T-helper 2 cell treated with Interferon-gamma antibody and Interleukin-4, amounts not matched to agents 5 μg/mL and 100 μg/mL, for 36 hours (primary cell): ENCODE results near the gene MYO18B.

Experiments used
- DNase-seq: peaks from one replicate; pipeline ENCODE4 v3.0.0; 2021; ENCODE audit warnings: low spot score
- H3K27ac Mint-ChIP-seq: one replicate; pipeline ENCODE4 v1.8.0; 2021; ENCODE audit warnings: mild to moderate bottlenecking, mixed read lengths
- H3K27me3 Mint-ChIP-seq: one replicate; pipeline ENCODE4 v1.8.0; 2021; ENCODE audit warnings: low read depth, mixed read lengths
- H3K36me3 Mint-ChIP-seq: one replicate; pipeline ENCODE4 v1.8.0; 2021; ENCODE audit warnings: low read depth, mixed read lengths
- H3K4me1 Mint-ChIP-seq: one replicate; pipeline ENCODE4 v1.8.0; 2021; ENCODE audit warnings: low read depth, mixed read lengths
- H3K4me3 Mint-ChIP-seq: one replicate; pipeline ENCODE4 v1.8.0; 2022; ENCODE audit warnings: mild to moderate bottlenecking, moderate library complexity, mixed read lengths
- H3K9me3 Mint-ChIP-seq: one replicate; pipeline ENCODE4 v1.8.0; 2021; ENCODE audit warnings: mixed read lengths

Gene MYO18B

GRCh38 chr22:25780673-25781072 lies 38.7 kb downstream of the MYO18B start:
- Mint-ChIP-seq H3K4me1 (peaks cover 2% of the 10 kb centered on the region), H3K4me3 (no peak overlapping the region), H3K27me3 (no peaks in the 10 kb centered on the region), H3K36me3 (peaks cover 5% of the 10 kb centered on the region), H3K9me3 (no peaks in the 10 kb centered on the region), H3K27ac (no peak overlapping the region)
- DNase-seq: no peak

DNA sequence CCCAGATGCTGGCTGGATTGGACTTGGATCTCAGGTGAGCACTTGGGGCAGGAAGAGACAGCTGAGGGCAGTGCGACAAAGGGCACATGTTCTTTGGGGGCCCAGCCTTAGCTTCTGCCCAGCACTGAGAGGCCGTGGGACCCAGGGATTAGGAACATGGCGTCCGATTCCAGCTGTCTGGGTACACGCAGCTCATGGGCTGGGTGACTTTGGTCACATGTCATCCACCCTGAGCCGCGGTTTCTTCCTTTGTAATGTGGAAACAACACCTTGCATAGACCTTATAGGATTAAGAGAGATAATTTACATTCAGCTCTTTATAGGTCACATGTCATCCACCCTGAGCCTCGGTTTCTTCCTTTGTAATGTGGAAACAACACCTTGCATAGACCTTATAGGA lies 39.8 kb downstream of the MYO18B start:
- Mint-ChIP-seq H3K27ac (no peak overlapping the region), H3K27me3 (no peaks in the 10 kb centered on the region), H3K9me3 (no peaks in the 10 kb centered on the region), H3K36me3 (peaks cover 5% of the 10 kb centered on the region), H3K4me3 (no peak overlapping the region), H3K4me1 (peaks cover 2% of the 10 kb centered on the region)
- no peak for DNase-seq

- Mint-ChIP-seq H3K4me1 (peaks cover 2% of the 10 kb centered on the region), H3K9me3 (no peaks in the 10 kb centered on the region), H3K27me3 (no peaks in the 10 kb centered on the region), H3K27ac (no peak overlapping the region), H3K4me3 (no peak overlapping the region), H3K36me3 (peaks cover 5% of the 10 kb centered on the region)
- no peak for DNase-seq
Observed at GRCh38 chr22:25782831-25783230, 40.8 kb downstream of the MYO18B start.

GRCh38 chr22:25783856-25784255 lies 41.9 kb downstream of the MYO18B start:
- H3K27me3 Mint-ChIP-seq: no peaks in the 10 kb centered on the region
- H3K4me1 Mint-ChIP-seq: no peaks in the 10 kb centered on the region
- no peak for DNase-seq
- no peak overlapping the region for H3K4me3 Mint-ChIP-seq
- no peak overlapping the region for H3K27ac Mint-ChIP-seq
- no peaks in the 10 kb centered on the region for H3K9me3 Mint-ChIP-seq
- H3K36me3 Mint-ChIP-seq: peaks cover 4% of the 10 kb centered on the region

GRCh38 chr22:25786165-25786564 lies 44.2 kb downstream of the MYO18B start:
- Mint-ChIP-seq H3K27me3 (peaks cover 2% of the 10 kb centered on the region), H3K36me3 (peaks cover 2% of the 10 kb centered on the region), H3K4me1 (no peaks in the 10 kb centered on the region)

GRCh38 chr22:25791556-25791955 lies 49.6 kb downstream of the MYO18B start:
- Mint-ChIP-seq H3K27me3 (peaks cover 2% of the 10 kb centered on the region), H3K4me3 (no peak overlapping the region), H3K9me3 (no peaks in the 10 kb centered on the region), H3K4me1 (no peaks in the 10 kb centered on the region), H3K36me3 (no peaks in the 10 kb centered on the region), H3K27ac (no peak overlapping the region)
- no peak for DNase-seq

More at GRCh38 chr22:25786165-25786564, 44.2 kb downstream of the MYO18B start:
- Mint-ChIP-seq H3K4me3 (no peak overlapping the region), H3K27ac (no peak overlapping the region), H3K9me3 (no peaks in the 10 kb centered on the region)
- no peak for DNase-seq

DNA sequence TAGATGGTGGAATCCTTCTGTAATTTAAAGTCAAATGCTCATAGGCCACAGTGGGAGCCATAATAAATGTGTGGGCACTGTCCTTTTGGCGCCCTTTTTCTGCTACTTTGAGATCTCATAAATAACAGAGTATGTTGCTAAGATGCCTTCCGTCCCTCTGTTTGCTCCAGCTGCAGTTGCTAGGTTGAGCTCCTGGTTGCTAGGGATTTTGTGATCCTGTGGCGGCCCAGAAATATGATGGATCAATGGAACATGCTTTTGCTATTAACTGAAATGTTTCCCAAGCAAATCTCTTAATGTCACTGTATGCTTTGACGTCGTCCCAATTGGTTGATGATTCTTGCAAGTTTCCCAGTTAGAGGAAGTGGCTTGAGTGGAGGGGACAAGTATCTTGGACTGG lies 53.5 kb downstream of the MYO18B start:
- Mint-ChIP-seq H3K9me3 (no peaks in the 10 kb centered on the region), H3K36me3 (no peaks in the 10 kb centered on the region), H3K27ac (no peak overlapping the region), H3K4me3 (no peak overlapping the region), H3K27me3 (peaks cover under 1% of the 10 kb centered on the region), H3K4me1 (no peaks in the 10 kb centered on the region)
- DNase-seq: no peak

- Mint-ChIP-seq H3K36me3 (no peaks in the 10 kb centered on the region), H3K9me3 (no peaks in the 10 kb centered on the region)
Observed at GRCh38 chr22:25797498-25798290, 55.7 kb downstream of the MYO18B start.

GRCh38 chr22:25800766-25801165 lies 58.8 kb downstream of the MYO18B start:
- H3K36me3 Mint-ChIP-seq: no peaks in the 10 kb centered on the region
- no peaks in the 10 kb centered on the region for H3K9me3 Mint-ChIP-seq
- no peaks in the 10 kb centered on the region for H3K27me3 Mint-ChIP-seq
- no peak for DNase-seq
- H3K4me1 Mint-ChIP-seq: no peaks in the 10 kb centered on the region
- H3K27ac Mint-ChIP-seq: no peak overlapping the region
- no peak overlapping the region for H3K4me3 Mint-ChIP-seq

More at GRCh38 chr22:25797498-25798290, 55.7 kb downstream of the MYO18B start:
- Mint-ChIP-seq H3K4me3 (no peak overlapping the region), H3K27me3 (no peaks in the 10 kb centered on the region), H3K4me1 (no peaks in the 10 kb centered on the region), H3K27ac (no peak overlapping the region)
- no peak for DNase-seq

GRCh38 chr22:25802018-25802417 lies 60.0 kb downstream of the MYO18B start:
- no peaks in the 10 kb centered on the region for H3K27me3 Mint-ChIP-seq
- no peaks in the 10 kb centered on the region for H3K4me1 Mint-ChIP-seq
- H3K27ac Mint-ChIP-seq: no peak overlapping the region
- H3K4me3 Mint-ChIP-seq: no peak overlapping the region
- H3K36me3 Mint-ChIP-seq: no peaks in the 10 kb centered on the region
- H3K9me3 Mint-ChIP-seq: no peaks in the 10 kb centered on the region
- no peak for DNase-seq

- DNase-seq: no peak
- H3K4me3 Mint-ChIP-seq: no peak overlapping the region
- no peaks in the 10 kb centered on the region for H3K4me1 Mint-ChIP-seq
- H3K27me3 Mint-ChIP-seq: no peaks in the 10 kb centered on the region
- no peaks in the 10 kb centered on the region for H3K9me3 Mint-ChIP-seq
- H3K36me3 Mint-ChIP-seq: no peaks in the 10 kb centered on the region
- H3K27ac Mint-ChIP-seq: no peak overlapping the region
Observed at GRCh38 chr22:25804676-25805075, 62.7 kb downstream of the MYO18B start.

- no peaks in the 10 kb centered on the region for H3K4me1 Mint-ChIP-seq
- no peaks in the 10 kb centered on the region for H3K9me3 Mint-ChIP-seq
- no peak overlapping the region for H3K4me3 Mint-ChIP-seq
- peak overlapping the region; percentile 2 for H3K27ac Mint-ChIP-seq
- no peaks in the 10 kb centered on the region for H3K36me3 Mint-ChIP-seq
- no peak for DNase-seq
- no peaks in the 10 kb centered on the region for H3K27me3 Mint-ChIP-seq
Observed at GRCh38 chr22:25806579-25806978, 64.6 kb downstream of the MYO18B start.

GRCh38 chr22:25814685-25815084 lies 72.7 kb downstream of the MYO18B start:
- Mint-ChIP-seq H3K9me3 (no peaks in the 10 kb centered on the region), H3K27ac (no peak overlapping the region), H3K27me3 (peaks cover 15% of the 10 kb centered on the region), H3K36me3 (no peaks in the 10 kb centered on the region), H3K4me3 (no peak overlapping the region), H3K4me1 (no peaks in the 10 kb centered on the region)
- no peak for DNase-seq

- Mint-ChIP-seq H3K4me3 (no peak overlapping the region), H3K27ac (no peak overlapping the region), H3K4me1 (no peaks in the 10 kb centered on the region), H3K27me3 (peaks cover 15% of the 10 kb centered on the region), H3K9me3 (peaks cover 4% of the 10 kb centered on the region), H3K36me3 (peaks cover 5% of the 10 kb centered on the region)
- DNase-seq: no peak
Observed at GRCh38 chr22:25815561-25815960, 73.6 kb downstream of the MYO18B start.

DNA sequence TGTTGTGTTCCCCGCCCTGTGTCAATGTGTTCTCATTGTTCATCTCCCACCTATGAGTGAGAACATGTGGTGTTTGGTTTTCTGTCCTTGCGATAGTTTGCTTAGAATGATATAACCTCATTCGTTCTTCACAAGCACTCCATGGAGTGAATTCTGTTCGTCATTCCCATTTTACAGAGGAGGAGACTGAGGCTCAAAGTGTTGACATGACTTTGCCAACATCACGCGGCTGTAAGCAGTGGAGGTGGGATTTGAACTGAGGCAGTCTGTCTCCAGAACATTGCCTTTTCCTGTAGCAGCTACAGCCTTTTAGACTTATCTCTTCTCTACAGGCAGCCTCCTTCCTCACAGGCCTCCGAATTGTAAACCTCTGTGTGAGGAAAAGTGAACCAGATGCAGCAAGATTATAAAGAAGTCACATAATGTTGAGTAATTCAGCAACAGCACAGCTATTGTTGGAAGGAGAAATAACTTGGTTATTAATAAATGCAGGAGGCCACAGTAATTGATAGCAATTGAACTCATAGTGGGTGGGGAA lies 74.6 kb downstream of the MYO18B start:
- H3K27me3 Mint-ChIP-seq: peaks cover 15% of the 10 kb centered on the region
- no peaks in the 10 kb centered on the region for H3K4me1 Mint-ChIP-seq
- peaks cover 5% of the 10 kb centered on the region for H3K36me3 Mint-ChIP-seq
- peaks cover 4% of the 10 kb centered on the region for H3K9me3 Mint-ChIP-seq
- H3K27ac Mint-ChIP-seq: no peak overlapping the region
- no peak for DNase-seq
- no peak overlapping the region for H3K4me3 Mint-ChIP-seq
